Hepatocyte (in vitro differentiated cells): ENCODE results near the gene UVSSA. TPM values are rescaled to one million over a fixed set of nuclear protein-coding genes. Genes with fewer than 3 reads are reported as not detected.

Experiments
- DNase-seq: peaks from one replicate; pipeline ENCODE4 v3.0.0-alpha.2; 2016; ENCODE audit warnings: low spot score
- H2AFZ ChIP-seq: fragments of 200-600 bp; sonication (generic); 2 replicates; pipeline ENCODE4 v1.6.0; 2016; ENCODE audit warnings: antibody characterized with exemption, mild to moderate bottlenecking
- H3K27ac ChIP-seq: fragments of 200-600 bp; sonication (generic); 2 replicates; pipeline ENCODE4 v1.5.1; 2016; ENCODE audit warnings: mild to moderate bottlenecking
- H3K27me3 ChIP-seq: fragments of 200-600 bp; sonication (generic); 2 replicates; pipeline ENCODE4 v1.6.1; 2016
- H3K36me3 ChIP-seq: fragments of 200-600 bp; sonication (generic); replicated peaks from 2 replicates; pipeline ENCODE4 v1.5.1; 2016; ENCODE audit warnings: low read depth; ENCODE audit not compliant: insufficient read depth
- H3K4me1 ChIP-seq: fragments of 200-600 bp; sonication (generic); 2 replicates; pipeline ENCODE4 v1.5.1; 2016; ENCODE audit warnings: mild to moderate bottlenecking, moderate library complexity; ENCODE audit not compliant: insufficient read depth
- H3K4me2 ChIP-seq: fragments of 200-600 bp; sonication (generic); 2 replicates; pipeline ENCODE4 v1.6.0; 2016
- H3K4me3 ChIP-seq: fragments of 200-600 bp; sonication (generic); 2 replicates; pipeline ENCODE4 v1.5.1; 2016; ENCODE audit warnings: mild to moderate bottlenecking
- H3K79me2 ChIP-seq: fragments of 200-600 bp; sonication (generic); 2 replicates; pipeline ENCODE4 v1.6.0; 2017; ENCODE audit warnings: mild to moderate bottlenecking
- H3K9me2 ChIP-seq: fragments of 200-600 bp; sonication (generic); replicated peaks from 2 replicates; pipeline ENCODE4 v1.6.0; 2017; ENCODE audit warnings: mild to moderate bottlenecking; ENCODE audit not compliant: insufficient read depth
- H3K9me3 ChIP-seq: fragments of 200-600 bp; sonication (generic); 2 replicates; pipeline ENCODE4 v1.5.1; 2016; ENCODE audit warnings: low read depth, mild to moderate bottlenecking
- H4K20me1 ChIP-seq: fragments of 200-600 bp; sonication (generic); 2 replicates; pipeline ENCODE4 v1.6.0; 2016; ENCODE audit warnings: mild to moderate bottlenecking; ENCODE audit not compliant: insufficient read depth, poor library complexity, severe bottlenecking
- EZH2 ChIP-seq: fragments of 200-600 bp; sonication (generic); IDR thresholded peaks from 2 replicates; pipeline ENCODE4 v1.6.1; 2016; ENCODE audit warnings: antibody characterized with exemption, mild to moderate bottlenecking, borderline replicate concordance
- EZH2phosphoT487 ChIP-seq: fragments of 200-600 bp; sonication (generic); IDR thresholded peaks from one replicate; pipeline ENCODE4 v1.6.1; 2018; ENCODE audit warnings: antibody characterized with exemption, mild to moderate bottlenecking, low read depth, moderate library complexity; ENCODE audit not compliant: unreplicated experiment, severe bottlenecking
- WGBS: methylation state at CpG from one replicate; pipeline ENCODE4 v1.1.6; 2016; ENCODE audit warnings: low lambda C conversion rate; ENCODE audit errors: missing lambda C conversion rate; 5-methylcytosine and 5-hydroxymethylcytosine counted together
- polyA plus RNA-seq: library from polyadenylated mRNA; unstranded; fragments of >200 nt; fragmentation: Nextera tagmentation; extraction: Ambion mirVana; gene quantifications from 2 replicates; pipeline ENCODE4 v1.2.1, GENCODE V29; 2016
- total RNA-seq: library from RNA; depleted of rRNA; stranded (reverse); fragments of >200 nt; gene quantifications from 2 replicates; pipeline ENCODE4 v1.2.3, GENCODE V29; 2014
- TF ChIP-seq, protein P1 (sequence below): fragments of 200-600 bp; sonication (generic); IDR thresholded peaks from 2 replicates; pipeline ENCODE4 v1.5.1; 2016; ENCODE audit warnings: antibody characterized with exemption, mild to moderate bottlenecking; ENCODE audit not compliant: poor library complexity

Gene UVSSA
- total and polyA plus RNA-seq, 2 experiments from 2014 or later: 10.6 to 11.0 TPM

DNA sequence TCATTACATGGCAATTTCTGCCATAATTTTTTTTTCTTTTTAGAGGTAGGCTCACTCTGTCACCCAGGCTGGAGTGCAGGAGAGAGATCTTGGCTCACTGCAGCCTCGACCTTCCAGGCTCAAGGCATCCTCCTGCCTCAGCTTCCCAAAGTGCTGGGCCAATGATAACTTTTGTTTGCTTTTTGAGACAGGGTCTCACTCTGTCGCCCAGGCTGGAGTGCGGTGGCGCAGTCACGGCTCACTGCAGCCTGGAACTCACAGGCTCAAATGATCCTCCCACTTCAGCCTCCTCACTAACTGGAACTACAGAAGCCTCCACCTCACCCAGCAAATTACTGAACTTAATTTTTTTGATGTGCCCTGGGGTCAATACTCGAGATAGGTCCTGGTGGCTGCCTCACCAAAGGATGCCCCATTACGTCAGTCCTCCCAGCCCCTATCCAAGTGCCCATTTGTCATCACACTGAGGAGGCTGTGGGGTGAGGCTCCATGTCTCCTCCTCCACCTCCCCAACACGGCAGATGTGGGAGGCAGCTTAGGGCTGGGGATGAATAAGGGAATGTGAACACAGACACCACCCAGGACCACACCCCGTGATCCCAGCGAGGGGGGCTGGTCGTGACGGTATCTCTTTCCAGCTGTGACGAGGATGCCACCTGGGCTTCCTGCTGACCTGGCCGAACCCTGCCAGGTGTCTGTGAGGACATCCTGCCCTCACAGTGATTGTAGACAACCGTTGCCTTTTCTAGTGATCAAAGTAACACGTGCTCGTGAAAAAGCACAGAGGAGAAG is 71.7 kb downstream of the UVSSA start:
- Histone ChIP-seq H3K27ac (no peak overlapping the region), H2AFZ (no peak overlapping the region), H3K4me1 (no peaks in the 10 kb centered on the region), H3K9me3 (no peaks in the 10 kb centered on the region), H3K36me3 (no peaks in the 10 kb centered on the region), H4K20me1 (no peaks in the 10 kb centered on the region), H3K79me2 (no peaks in the 10 kb centered on the region), H3K9me2 (no peaks in the 10 kb centered on the region), H3K4me3 (no peak overlapping the region), H3K4me2 (no peak overlapping the region), H3K27me3 (peaks cover 45% of the 10 kb centered on the region)
- no peak for DNase-seq
- WGBS: 83% methylated on average over 17 of the region's 17 CpGs
- TF ChIP-seq, protein P1, sequence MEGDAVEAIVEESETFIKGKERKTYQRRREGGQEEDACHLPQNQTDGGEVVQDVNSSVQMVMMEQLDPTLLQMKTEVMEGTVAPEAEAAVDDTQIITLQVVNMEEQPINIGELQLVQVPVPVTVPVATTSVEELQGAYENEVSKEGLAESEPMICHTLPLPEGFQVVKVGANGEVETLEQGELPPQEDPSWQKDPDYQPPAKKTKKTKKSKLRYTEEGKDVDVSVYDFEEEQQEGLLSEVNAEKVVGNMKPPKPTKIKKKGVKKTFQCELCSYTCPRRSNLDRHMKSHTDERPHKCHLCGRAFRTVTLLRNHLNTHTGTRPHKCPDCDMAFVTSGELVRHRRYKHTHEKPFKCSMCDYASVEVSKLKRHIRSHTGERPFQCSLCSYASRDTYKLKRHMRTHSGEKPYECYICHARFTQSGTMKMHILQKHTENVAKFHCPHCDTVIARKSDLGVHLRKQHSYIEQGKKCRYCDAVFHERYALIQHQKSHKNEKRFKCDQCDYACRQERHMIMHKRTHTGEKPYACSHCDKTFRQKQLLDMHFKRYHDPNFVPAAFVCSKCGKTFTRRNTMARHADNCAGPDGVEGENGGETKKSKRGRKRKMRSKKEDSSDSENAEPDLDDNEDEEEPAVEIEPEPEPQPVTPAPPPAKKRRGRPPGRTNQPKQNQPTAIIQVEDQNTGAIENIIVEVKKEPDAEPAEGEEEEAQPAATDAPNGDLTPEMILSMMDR: no peak
- TF ChIP-seq EZH2: no peak
- TF ChIP-seq EZH2phosphoT487: no peak

DNA sequence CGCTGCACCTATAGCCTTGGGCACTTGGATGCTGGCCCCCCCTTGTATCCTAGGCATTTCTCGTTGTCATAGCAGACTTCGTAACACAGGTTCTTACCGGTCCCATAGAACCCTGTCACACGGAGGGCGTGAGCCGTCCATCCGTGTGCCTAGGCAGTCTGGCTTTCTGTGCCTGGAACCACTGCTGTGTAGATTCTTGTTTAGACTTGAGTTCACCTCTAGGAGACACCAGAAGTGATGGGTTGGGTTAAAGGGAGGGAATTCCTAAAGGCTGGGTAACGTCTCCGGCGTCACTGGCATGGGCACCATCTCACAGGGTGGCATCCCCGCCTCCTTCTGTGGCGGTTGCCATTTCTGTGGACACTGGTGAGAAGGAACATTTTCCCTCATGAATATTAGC is 72.7 kb downstream of the UVSSA start:
- Histone ChIP-seq H3K27me3 (peaks cover 45% of the 10 kb centered on the region), H3K9me2 (no peaks in the 10 kb centered on the region), H3K36me3 (no peaks in the 10 kb centered on the region), H3K4me3 (no peak overlapping the region), H4K20me1 (no peaks in the 10 kb centered on the region), H3K4me2 (no peak overlapping the region), H3K4me1 (no peaks in the 10 kb centered on the region), H3K27ac (no peak overlapping the region), H3K79me2 (no peaks in the 10 kb centered on the region), H3K9me3 (no peaks in the 10 kb centered on the region), H2AFZ (no peak overlapping the region)
- TF ChIP-seq, protein P1: no peak
- TF ChIP-seq EZH2: no peak
- TF ChIP-seq EZH2phosphoT487: no peak
- no peak for DNase-seq
- 93% methylated on average over 13 of the region's 13 CpGs for WGBS

DNA sequence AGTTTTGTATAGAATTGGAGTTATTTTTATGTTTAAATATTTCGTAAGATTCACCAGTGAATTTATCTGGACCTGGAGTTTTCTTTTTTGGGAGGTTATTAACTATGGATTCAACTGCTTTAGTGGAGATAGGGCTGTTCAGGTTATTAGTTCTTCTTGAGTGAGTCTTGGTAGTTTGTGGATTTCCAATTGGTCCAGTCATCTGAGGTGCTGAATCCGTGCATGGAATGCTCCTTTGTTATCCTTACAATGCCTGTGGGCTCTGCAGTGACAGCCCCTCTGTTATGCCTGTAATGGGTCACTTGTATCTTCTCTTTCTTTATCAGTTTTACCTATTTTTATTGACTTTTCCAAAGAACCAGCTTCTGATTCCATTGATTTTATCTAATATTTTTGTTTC is 74.6 kb downstream of the UVSSA start:
- 34% methylated on average over 2 of the region's 2 CpGs for WGBS
- no peaks in the 10 kb centered on the region for H3K9me2 ChIP-seq
- no peak overlapping the region for H3K4me2 ChIP-seq
- H3K9me3 ChIP-seq: no peaks in the 10 kb centered on the region
- H3K27ac ChIP-seq: no peak overlapping the region
- peaks cover 37% of the 10 kb centered on the region for H3K27me3 ChIP-seq
- no peak for DNase-seq
- no peaks in the 10 kb centered on the region for H3K4me1 ChIP-seq
- no peaks in the 10 kb centered on the region for H3K79me2 ChIP-seq
- no peak overlapping the region for H2AFZ ChIP-seq
- no peaks in the 10 kb centered on the region for H4K20me1 ChIP-seq
- no peaks in the 10 kb centered on the region for H3K36me3 ChIP-seq
- no peak for TF ChIP-seq EZH2
- TF ChIP-seq, protein P1: no peak
- TF ChIP-seq EZH2phosphoT487: no peak
- H3K4me3 ChIP-seq: no peak overlapping the region
